SKM-1 (cell line): Measurements from ENCODE around the gene ITK.

ENCODE experiments used
- DNase-seq: peaks from one replicate; lab custom pipeline; 2025; ENCODE audit not compliant: unreplicated experiment; lab: John Stamatoyannopoulos, UW

Gene ITK

GRCh38 chr5:157180374-157181264 lies at the start of gene ITK:
Gene ITK (plus strand): TSS chr5:157180840. CDS start chr5:157180978, 138 bp downstream.
- DNase-seq = no peak

DNA sequence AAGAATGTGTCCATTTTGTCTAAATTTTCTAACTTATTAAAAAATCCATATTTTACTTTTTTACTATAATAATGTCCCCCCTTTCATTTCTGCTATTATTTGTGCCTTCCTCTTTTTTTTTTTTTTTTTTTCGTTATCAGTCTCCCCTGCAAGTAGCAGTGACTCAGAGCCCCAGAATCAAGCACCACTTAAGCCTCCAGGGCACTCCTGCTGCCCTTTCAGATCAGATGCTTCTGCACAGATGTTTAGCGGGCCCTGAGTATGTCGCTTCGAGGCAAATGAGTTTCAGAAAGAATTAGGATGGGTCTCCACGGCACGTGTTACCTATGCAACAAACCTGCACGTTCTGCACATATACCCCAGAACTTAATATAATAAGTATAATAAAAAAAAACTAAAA lies 49.7 kb upstream of the ITK start:
- no peak for DNase-seq

DNA sequence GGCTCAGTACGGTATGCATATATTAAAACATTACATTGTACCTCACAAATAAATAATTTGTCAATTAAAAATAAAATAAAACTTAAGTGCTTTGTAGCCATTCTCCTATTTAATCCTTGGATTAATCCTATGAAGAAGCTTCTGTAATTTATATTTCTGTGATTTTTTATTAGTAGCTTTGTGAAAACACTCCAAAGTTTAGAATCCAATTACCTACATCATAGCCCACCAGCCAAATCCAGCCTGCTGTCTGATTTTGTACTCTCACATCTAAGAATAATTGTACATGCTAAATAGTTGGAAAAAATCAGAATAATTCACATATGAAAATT lies 48.4 kb upstream of the ITK start:
- no peak for DNase-seq

DNA sequence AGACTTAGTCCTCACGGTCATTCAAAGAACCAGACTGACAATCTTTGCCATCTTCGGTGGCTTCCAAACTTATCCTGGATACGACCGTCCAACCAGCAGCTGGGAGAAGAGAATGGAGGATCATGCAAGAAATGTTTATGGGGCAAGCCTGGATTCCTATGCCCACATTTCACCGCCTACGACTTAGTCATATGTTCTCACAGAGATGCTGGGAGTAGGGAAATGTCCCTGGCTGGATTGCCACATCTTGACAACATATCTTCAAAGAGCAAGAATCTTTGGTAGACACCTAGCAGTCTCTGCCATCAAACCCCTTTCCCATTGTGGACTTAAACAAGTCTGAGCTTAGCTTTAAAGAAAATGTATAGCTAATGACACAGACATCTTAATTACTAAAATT lies 42.9 kb upstream of the ITK start:
- no peak for DNase-seq

GRCh38 chr5:157142317-157143126 lies 38.1 kb upstream of the ITK start, which contains the start of gene MED7:
Gene MED7 (minus strand): TSS chr5:157142865. CDS start chr5:157139431, 3,434 bp downstream.
- DNase-seq = peak; percentile 97

DNA sequence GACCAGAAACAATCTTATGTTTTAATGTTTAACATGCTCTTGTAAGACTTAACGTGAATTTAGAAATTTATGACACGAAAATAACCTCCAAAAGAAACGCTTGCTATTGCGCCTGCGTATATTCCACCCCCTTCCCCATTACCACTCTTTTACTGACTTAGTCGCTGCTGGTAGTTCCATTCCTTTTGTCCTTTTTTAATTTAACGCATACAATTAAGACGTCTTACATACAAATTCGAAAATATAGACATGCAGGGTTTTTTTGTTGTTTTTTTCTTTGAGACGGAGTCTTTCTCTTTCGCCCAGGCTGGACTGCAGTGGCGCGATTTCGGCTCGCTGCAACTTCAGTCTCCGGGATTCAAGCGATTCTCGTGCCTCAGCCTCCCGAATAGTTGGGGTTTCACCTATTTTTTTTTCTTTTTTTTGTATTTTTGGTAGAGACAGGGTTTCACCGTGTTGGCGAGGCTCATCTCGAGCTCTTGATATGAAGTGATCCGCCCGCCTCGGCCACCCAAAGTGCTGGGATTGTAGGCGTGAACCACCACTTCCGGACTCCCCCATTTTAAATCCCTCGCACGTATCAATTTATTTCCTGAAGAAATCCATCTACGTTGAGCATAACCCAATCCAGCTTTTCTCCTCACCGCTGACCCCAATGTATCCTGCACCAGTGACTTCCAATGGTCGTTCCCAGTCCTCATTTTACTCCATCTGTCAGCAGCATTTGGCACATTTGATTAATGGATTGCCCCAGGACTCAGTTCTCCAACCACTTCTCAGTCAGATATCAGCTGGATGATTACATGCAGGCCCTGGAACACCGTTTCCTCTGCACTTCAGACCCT lies 37.3 kb upstream of the ITK start:
- DNase-seq = peak; percentile 93

GRCh38 chr5:157148734-157149615 lies 31.7 kb upstream of the ITK start:
- DNase-seq = peak; percentile 69

- no peak for DNase-seq
Measured at GRCh38 chr5:157150995-157151394, 29.6 kb upstream of the ITK start.

- no peak for DNase-seq
Measured at GRCh38 chr5:157155297-157155696, 25.3 kb upstream of the ITK start.

- DNase-seq = no peak
Measured at GRCh38 chr5:157157293-157157891, 23.2 kb upstream of the ITK start.

GRCh38 chr5:157159209-157159751 lies 21.4 kb upstream of the ITK start:
- no peak for DNase-seq

GRCh38 chr5:157160001-157160400 lies 20.6 kb upstream of the ITK start:
- no peak for DNase-seq

GRCh38 chr5:157161996-157162395 lies 18.6 kb upstream of the ITK start:
- no peak for DNase-seq

DNA sequence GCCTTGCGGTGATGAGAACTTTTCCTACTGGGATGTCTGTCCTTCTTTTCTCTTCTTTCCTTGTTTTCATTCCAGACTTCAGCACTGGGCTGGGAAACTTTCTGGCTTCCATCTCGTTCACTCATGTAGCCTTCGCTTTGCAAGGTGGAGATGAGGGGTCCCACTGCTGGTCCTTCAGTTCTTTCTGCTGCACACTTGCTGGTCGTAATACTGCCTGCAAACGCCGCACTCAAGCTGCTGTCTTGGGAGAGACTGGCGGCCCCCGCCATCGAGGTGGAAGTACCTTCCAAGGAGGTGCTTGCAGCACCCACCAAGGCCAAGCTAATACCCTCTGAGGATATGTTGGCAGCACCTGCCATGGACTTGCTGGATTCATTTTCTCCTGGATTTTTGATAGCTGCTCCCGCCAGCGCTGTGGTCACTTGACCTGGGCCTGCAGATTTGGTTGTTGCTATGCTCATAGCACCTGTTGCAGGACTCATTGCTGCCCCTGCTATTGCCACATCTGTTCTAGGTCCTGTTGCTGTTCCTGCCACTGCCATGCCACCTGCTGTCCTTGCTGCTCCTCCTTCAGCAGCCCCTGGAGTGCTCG lies 17.6 kb upstream of the ITK start:
- no peak for DNase-seq

DNA sequence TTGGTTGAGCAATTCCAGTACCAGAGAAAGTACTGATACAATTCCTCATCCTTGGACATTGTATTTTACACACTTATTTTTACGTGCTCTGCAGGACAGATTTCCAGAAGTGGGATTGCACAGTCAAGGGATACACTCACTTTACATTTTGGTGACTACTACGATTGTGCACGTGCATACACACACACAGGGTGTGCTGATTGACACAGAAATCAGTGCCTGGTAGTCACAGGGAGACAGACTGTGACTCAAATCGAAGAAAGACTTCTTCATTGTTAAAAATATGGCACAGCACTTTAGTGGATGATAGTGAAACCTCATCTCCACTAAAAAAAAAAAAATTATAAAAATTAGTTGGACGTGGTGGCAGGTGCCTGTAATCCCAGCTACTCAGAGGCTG lies 16.1 kb upstream of the ITK start:
- no peak for DNase-seq

DNA sequence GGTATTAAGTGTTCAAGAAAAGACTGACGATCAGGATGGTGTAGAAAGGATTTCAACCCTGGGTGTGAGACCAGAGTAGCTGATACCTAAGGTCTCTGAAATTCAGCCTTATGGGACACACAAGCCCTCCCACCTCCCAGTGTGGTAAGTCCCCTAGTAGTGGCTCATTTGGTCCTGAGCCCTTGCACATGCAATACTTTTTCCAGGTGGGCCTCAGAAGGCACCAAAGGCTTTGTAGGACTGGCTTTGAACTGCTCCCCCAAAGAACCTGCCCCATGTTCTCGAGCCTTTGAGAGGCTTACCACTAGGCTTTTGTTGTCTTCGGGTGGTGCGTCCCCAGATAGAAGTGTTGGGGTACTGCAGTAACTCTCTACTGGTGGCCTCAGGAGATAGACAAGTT lies 15.4 kb upstream of the ITK start:
- no peak for DNase-seq

DNA sequence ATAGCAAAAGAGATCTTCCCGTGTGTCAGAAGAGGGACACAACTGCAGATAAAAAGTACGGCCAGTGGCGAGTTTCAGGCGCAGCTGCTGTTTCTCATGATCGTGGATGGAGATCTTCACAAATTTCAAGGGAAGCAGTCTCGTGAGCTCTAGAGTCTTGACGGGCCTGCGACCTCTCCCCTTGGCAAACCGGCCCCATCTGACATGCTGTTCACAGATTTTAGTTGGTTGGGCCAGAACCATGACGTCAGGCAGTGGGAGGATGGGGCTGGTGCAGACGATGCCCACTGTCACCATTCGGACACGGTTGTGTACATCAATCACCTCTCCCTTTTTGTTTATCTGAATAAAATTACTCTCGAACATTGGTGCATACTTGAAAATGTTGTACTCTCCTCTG lies 15.0 kb upstream of the ITK start:
- no peak for DNase-seq

- no peak for DNase-seq
Measured at GRCh38 chr5:157166214-157167213, 14.1 kb upstream of the ITK start, which contains the start of gene GARIN3. Gene GARIN3 (minus strand): TSS chr5:157166264. CDS start chr5:157166168, 96 bp downstream.
